Gastroesophageal sphincter (tissue), 4 donors: Measurements from ENCODE around the gene CACNA1E. TPM values are rescaled to one million over a fixed set of nuclear protein-coding genes. Genes with fewer than 3 reads are reported as not detected.

ENCODE experiments used
- ATAC-seq: fragments of 150-250 bp; one replicate; pipeline ENCODE4 v1.9.1; 2016; ENCODE audit warnings: mild to moderate bottlenecking, moderate library complexity
- H3K27ac ChIP-seq, 4 donors: fragments of 200-600 bp; sonication (generic) in 3 of 4; 1 replicate in 3 of 4; 2 replicates in 1 of 4; pipeline ENCODE4 v1.5.1; 2016 to 2019
- H3K27me3 ChIP-seq: fragments of 200-600 bp; sonication (generic); one replicate; pipeline ENCODE4 v1.5.1; 2019
- H3K36me3 ChIP-seq, 2 donors: fragments of 200-600 bp; sonication (generic); one replicate each; pipeline ENCODE4 v1.5.1; 2019; ENCODE audit warnings: control low read depth in 1 of 2
- H3K4me1 ChIP-seq, 3 donors: fragments of 200-600 bp; sonication (generic); 1 replicate in 2 of 3; 2 replicates in 1 of 3; pipeline ENCODE4 v1.5.1; 2016 to 2019; ENCODE audit warnings: control low read depth in 2 of 3
- H3K4me3 ChIP-seq, 2 donors: fragments of 200-600 bp; sonication (generic); one replicate each; pipeline ENCODE4 v1.5.1; 2019; ENCODE audit warnings: mild to moderate bottlenecking in 1 of 2, moderate library complexity in 1 of 2
- H3K9me3 ChIP-seq, 3 donors: fragments of 200-600 bp; sonication (generic); one replicate each; pipeline ENCODE4 v1.5.1; 2017 to 2019; ENCODE audit warnings: control low read depth in 2 of 3
- CTCF ChIP-seq, 4 experiments: fragments of 200-600 bp in 2 of 4; fragments of 450-650 bp in 2 of 4; sonication (generic) in 1 of 4; IDR thresholded peaks; one replicate each; pipeline ENCODE4 v1.5.1; 2017 to 2019; ENCODE audit warnings: antibody characterized with exemption in 4 of 4, mild to moderate bottlenecking in 2 of 4, moderate library complexity in 2 of 4
- EP300 ChIP-seq: sonication (generic); formaldehyde crosslinking; IDR thresholded peaks from one replicate; pipeline ENCODE4 v1.6.1; 2017; ENCODE audit warnings: antibody characterized with exemption, mild to moderate bottlenecking
- POLR2A ChIP-seq, 2 donors: fragments of 450-650 bp; IDR thresholded peaks; one replicate each; pipeline ENCODE4 v1.6.1; 2017; ENCODE audit warnings: antibody characterized with exemption in 2 of 2, mild to moderate bottlenecking in 2 of 2, moderate library complexity in 1 of 2
- POLR2AphosphoS5 ChIP-seq: sonication (generic); formaldehyde crosslinking; IDR thresholded peaks from one replicate; pipeline ENCODE4 v1.6.1; 2017; ENCODE audit warnings: antibody characterized with exemption
- WGBS, 2 donors: methylation state at CpG; one replicate each; pipeline ENCODE4 v1.1.5; 2018; ENCODE audit warnings: low coverage in 1 of 2; 5-methylcytosine and 5-hydroxymethylcytosine counted together
- total RNA-seq, 4 donors: library from RNA; depleted of rRNA; stranded (reverse); fragments of >200 nt; gene quantifications; one replicate each; pipeline ENCODE4 v1.1.0, GENCODE V29; 2016

Gene CACNA1E
- total RNA-seq, 4 donors from 2014 or later = 0.13 to 0.23 (median 0.16) TPM

- H3K4me3 ChIP-seq = no peak overlapping the region
- no peaks in the 10 kb centered on the region for H3K4me1 ChIP-seq
- ATAC-seq = no peak
- no peak overlapping the region for H3K27ac ChIP-seq
- H3K9me3 ChIP-seq = peaks cover 0 to 4% (median 0%) of the 10 kb centered on the region in 3 donors
- WGBS, 2 donors = 54 to 73% methylated on average over 9 to 10 of the region's 10 CpGs
- TF ChIP-seq POLR2A (IDR thresholded peaks at IDR 0.05) (no peak), POLR2AphosphoS5 (no peak), EP300 (no peak), CTCF (IDR thresholded peaks at IDR 0.05) (no peak)
- H3K36me3 ChIP-seq = no peaks in the 10 kb centered on the region
- no peaks in the 10 kb centered on the region for H3K27me3 ChIP-seq
These were observed 192.0 kb downstream of the CACNA1E start for GRCh38 chr1:181675091-181675917.

GRCh38 chr1:181675918-181676190, 192.5 kb downstream of the CACNA1E start:
- no peak for ATAC-seq
- H3K36me3 ChIP-seq = no peaks in the 10 kb centered on the region
- no peak for TF ChIP-seq CTCF (IDR thresholded peaks at IDR 0.05)
- TF ChIP-seq EP300 = no peak
- TF ChIP-seq POLR2AphosphoS5 = no peak
- TF ChIP-seq POLR2A (IDR thresholded peaks at IDR 0.05) = no peak
- no peak overlapping the region for H3K4me3 ChIP-seq
- H3K27me3 ChIP-seq = no peaks in the 10 kb centered on the region
- WGBS, 2 donors = 39% methylated on average over 5 of the region's 5 CpGs; no CpG with 5 or more reads in 1 of the 2 donors
- H3K27ac ChIP-seq = no peak overlapping the region
- no peaks in the 10 kb centered on the region for H3K4me1 ChIP-seq
- H3K9me3 ChIP-seq = peaks cover 0 to 4% (median 0%) of the 10 kb centered on the region in 3 donors

GRCh38 chr1:181676269-181676668, 193.0 kb downstream of the CACNA1E start:
- H3K27ac ChIP-seq = no peak overlapping the region
- 4 to 18% methylated on average over 4 to 5 of the region's 6 CpGs for WGBS, 2 donors
- no peak for ATAC-seq

GRCh38 chr1:181680332-181680731, 197.0 kb downstream of the CACNA1E start:
- Histone ChIP-seq H3K9me3 (no peaks in the 10 kb centered on the region), H3K27ac (no peak overlapping the region)
- no peak for ATAC-seq

More at GRCh38 chr1:181676269-181676668, 193.0 kb downstream of the CACNA1E start:
- no peaks in the 10 kb centered on the region for H3K4me1 ChIP-seq
- TF ChIP-seq EP300 = no peak
- TF ChIP-seq POLR2A (IDR thresholded peaks at IDR 0.05) = no peak
- TF ChIP-seq POLR2AphosphoS5 = no peak
- TF ChIP-seq CTCF (IDR thresholded peaks at IDR 0.05) = peak; percentile 11 to 60 (median 58)
- no peaks in the 10 kb centered on the region for H3K27me3 ChIP-seq
- no peak overlapping the region for H3K4me3 ChIP-seq
- H3K36me3 ChIP-seq = no peaks in the 10 kb centered on the region
- H3K9me3 ChIP-seq = peaks cover 0 to 4% (median 0%) of the 10 kb centered on the region in 3 donors

More at GRCh38 chr1:181680332-181680731, 197.0 kb downstream of the CACNA1E start:
- TF ChIP-seq POLR2A (IDR thresholded peaks at IDR 0.05) = no peak
- no peak for TF ChIP-seq CTCF (IDR thresholded peaks at IDR 0.05)
- TF ChIP-seq POLR2AphosphoS5 = no peak
- no peak for TF ChIP-seq EP300
- H3K27me3 ChIP-seq = no peaks in the 10 kb centered on the region
- no peaks in the 10 kb centered on the region for H3K36me3 ChIP-seq
- WGBS, 2 donors = 89 to 90% methylated on average over 8 to 9 of the region's 11 CpGs
- H3K4me1 ChIP-seq = no peaks in the 10 kb centered on the region
- H3K4me3 ChIP-seq = no peak overlapping the region
